SK-N-DZ (cell line): ENCODE measurements around the gene WDR18.

Experiments
- DNase-seq: peaks from one replicate; pipeline ENCODE4 v3.0.0-alpha.2; 2015; ENCODE audit warnings: low spot score

WDR18 gene

DNA sequence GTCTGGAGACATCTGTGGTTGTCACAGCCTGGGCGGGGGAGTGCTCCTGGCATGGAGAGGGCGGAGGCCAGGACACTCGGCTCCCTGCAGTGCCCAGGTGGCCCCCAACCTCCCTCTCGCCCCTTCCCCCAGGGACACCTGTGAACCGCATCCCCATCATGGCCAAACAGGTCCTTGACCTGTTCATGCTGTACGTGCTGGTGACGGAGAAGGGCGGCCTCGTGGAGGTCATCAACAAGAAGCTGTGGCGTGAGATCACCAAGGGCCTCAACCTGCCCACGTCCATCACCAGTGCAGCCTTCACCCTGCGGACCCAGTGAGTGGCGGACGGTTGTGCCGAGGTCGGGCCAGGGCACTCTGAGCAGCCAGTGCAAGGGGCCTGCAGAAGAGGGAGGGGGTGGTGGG, 20.0 kb upstream of the WDR18 start:
- DNase-seq, result no peak

DNA sequence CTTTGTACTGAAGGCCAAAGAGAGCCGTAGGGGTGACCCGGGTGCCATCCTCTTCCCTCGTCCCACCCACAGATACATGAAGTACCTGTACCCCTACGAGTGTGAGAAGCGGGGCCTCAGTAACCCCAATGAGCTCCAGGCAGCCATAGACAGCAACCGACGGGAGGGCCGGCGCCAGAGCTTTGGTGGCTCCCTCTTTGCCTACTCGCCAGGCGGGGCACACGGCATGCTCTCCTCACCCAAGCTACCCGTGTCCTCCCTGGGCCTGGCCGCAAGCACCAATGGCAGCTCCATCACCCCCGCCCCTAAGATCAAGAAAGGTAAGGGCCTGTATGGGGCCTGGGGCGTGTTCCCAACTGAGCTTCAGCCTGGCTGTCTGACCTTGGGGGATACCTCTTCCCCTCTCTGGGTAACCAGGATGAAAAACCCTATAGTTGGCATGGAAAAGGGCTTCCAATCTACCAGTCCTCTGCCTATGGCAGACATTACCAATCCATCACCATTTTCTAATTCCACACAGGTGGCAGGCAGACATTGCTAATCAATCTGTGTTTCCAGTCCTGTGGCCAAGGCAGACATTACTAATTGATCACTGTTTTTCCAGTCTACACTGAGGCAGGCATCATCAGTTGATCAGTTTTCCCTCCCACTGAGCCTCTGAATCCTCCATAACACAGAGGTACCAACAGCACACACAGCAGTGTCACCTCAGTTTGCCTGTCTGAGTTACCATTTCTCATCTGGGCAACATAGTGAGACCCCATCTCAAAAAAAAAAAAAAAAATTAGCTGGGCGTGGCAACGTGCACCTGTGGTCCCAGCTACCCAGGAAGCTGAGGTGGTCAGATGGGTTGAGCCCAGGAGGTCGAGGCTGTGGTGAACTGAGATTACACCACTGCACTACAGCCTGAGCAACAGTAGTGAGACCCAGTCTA, 19.1 kb upstream of the WDR18 start:
- DNase-seq, result no peak

DNA sequence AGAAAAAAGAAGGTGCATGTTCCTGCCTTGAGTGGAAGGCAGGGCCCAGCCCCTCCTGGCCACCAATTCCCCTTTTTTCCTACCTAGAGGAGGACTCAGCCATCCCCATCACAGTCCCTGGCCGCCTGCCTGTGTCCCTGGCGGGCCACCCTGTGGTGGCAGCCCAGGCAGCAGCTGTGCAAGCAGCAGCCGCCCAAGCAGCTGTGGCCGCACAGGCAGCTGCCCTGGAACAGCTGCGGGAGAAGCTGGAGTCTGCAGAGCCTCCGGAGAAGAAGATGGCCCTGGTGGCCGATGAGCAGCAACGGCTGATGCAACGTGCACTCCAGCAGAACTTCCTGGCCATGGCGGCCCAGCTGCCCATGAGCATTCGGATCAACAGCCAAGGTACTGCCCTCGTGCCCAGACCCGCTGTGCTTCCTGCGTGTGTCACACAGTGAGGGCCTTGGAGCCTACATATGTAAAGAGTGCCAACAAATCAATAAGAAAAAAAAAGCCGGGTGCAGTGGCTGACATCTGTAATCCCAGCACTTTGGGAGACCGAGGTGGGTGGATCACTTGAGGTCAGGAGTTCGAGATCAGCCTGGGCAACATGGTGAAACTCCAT, 17.6 kb upstream of the WDR18 start:
- no peak for DNase-seq

DNA sequence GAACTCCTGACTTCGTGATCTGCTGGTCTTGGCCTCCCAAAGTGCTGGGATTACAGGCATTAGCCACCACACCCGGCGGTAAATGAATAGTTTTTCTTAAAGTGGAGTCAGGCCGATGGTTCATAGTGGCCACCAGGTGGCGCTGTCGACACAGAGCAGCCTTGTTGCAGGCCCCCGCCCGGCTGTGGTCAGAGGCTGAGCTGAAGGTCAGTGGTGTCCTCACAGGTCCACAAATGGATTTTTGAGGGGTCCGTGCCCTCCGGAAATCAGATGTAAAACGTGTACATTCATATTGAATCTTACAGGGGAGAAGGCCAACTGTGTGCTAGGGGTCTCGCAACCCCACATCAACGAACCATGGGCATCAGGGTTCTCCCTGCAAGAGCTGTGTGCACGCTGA, 13.4 kb upstream of the WDR18 start:
- no peak for DNase-seq

DNA sequence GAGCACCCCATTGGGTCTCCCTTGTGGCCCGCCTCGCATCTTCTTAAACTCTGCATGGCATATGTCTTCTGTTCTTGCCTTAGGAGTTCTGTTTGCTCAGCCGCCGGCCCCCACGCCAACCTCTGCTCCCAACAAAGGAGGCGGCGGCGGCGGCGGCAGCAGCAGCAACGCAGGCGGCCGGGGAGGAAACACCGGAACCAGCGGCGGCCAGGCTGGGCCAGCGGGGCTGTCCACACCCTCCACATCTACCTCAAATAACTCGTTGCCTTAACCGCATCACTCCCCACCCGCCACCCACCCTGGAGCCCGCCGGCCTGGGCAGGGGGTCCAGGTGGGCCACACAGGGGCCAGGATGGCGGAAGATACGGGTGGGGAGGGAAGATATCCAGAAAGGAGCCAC, 12.3 kb upstream of the WDR18 start:
- no peak for DNase-seq

GRCh38 chr19:972281-972680, 11.9 kb upstream of the WDR18 start:
- DNase-seq, result no peak

DNA sequence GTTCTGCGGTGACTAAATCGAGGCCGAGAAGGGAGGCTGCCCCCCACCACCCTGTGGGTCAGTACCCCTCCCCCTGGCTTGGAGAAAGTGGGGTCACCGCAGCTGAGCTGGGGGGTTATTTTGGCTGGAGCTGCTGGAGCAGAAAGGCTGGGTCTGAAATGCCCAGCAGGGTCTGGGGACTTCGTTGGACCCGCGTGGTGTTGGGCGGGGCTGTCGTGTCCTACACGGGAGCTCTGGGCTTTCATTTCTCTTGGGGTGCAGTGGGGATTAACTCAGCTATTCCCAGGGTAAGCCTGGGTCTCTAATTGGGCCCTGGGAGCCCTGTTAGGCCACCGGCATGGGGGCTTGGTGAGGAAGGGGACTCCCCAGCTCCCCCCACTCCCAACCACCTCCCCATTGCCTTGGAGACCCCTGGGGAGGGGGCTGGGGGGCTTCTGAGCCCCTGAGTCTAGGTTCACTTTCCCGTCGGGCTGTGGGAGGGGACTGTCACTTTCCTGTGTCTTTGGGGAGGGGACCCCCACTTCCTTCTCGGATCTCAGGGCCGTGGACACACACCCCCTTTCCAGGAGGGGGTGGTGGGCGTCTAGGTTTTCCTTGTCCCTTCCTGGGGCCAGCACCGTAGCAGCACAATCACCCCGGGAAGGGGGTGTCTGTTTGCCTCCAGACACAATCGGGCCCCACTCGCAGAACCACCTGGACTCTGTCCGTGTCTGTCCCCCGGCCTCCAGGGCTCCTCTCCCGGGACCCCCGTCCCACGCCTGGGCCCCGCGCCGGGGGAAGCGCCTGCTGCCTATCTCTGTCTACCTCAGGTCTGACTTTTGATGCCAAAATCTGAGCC, 10.2 kb upstream of the WDR18 start:
- DNase-seq, result no peak

- no peak for DNase-seq
Measured at GRCh38 chr19:974564-975257, 9.4 kb upstream of the WDR18 start.

DNA sequence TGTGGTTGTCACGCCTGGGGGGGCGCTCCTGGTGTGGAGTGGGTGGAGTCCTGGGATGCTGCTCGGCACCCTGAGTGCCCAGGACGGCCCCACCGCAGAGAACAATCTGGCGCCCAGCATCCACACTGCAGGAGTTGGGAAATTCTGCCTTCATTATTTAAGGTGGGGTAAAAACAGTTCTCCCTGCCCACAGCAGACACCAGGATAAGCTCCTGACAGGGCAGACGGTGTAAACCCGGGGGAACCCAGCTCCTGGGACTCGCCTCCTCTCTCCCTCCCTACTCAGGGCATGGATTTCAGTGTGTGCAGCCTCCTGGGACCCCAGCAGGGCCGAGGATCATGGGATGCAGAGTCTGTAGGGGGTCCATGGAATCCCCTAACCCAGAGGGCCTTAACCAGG, 7.7 kb upstream of the WDR18 start:
- DNase-seq, result no peak

GRCh38 chr19:977058-977464, 7.1 kb upstream of the WDR18 start:
- no peak for DNase-seq

GRCh38 chr19:979318-979741, 4.8 kb upstream of the WDR18 start:
- DNase-seq, result no peak

GRCh38 chr19:980133-980998, 3.8 kb upstream of the WDR18 start:
- DNase-seq, result peak; percentile 60

- peak; percentile 70 for DNase-seq
Measured at GRCh38 chr19:982567-983170, 1.5 kb upstream of the WDR18 start.

- no peak for DNase-seq
Measured at GRCh38 chr19:986083-986482, 1.9 kb downstream of the WDR18 start.

DNA sequence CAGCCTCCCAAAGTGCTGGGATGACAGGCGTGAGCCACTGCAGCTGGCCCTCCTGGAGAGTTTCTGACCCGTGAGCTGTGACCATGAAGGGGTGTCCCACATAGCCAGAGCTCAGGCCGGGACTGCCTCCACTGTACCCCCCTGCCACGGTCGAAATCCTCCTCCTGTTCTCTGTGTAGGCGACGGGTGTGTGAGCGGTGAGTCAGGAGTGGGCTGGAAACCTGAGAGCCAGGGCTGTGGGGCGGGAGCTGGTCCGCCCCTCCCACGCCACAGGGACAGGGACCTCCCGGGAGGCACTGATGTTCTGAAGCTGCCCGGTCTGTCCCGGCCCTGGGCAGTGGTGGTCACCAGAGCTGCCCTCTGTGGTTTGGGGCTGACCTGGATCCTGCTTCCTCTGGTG, 3.9 kb downstream of the WDR18 start:
- no peak for DNase-seq

DNA sequence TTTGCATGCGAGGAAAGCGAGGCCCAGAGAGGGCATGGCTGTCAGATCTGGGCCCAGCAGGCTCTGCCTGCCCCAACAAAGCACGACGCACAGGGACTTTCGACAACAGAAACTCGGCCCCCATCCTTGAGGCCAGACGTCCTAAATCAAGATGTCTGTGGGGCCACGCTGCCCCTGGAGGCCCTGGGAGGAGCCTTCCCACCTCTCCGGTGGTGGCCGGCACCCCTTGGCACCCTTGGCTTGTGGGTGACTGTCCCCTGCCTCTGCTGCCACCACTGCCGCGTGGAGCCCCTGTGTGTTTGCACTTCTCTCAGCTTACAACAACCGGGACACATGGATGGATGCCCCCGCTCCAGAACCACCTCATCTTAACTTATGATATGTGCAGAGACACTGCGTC, 4.4 kb downstream of the WDR18 start:
- no peak for DNase-seq

DNA sequence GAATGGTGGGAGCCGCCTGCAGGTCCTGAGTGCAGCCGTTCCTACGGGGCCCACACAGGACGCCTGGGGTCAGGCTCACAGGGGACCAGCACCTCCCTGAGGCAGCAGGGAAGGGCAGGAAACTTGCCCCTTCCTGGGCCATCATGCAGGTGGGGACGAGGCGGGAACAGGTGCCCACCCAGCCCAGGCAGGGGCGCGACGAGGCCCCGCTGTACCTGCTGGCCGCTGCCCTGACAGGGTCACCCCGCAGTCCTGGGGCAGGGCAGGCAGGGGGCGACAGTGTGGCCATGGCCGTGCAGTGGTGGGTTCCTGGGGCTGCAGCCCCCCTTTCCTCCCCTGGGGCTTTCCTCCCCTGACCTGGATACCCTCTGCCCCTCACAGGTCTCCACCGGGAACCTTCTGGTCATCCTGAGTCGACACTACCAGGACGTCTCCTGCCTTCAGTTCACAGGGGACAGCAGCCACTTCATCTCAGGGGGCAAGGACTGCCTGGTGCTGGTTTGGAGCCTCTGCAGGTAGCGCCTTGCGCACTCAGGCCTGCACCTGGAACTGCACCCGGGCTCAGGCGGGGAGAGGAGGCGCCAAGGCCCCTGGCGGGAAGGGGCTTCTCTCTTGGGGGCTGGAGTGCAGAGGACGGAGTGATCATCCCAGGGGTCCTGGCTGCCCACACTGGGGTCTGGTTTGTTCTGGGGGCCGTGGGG, 5.4 kb downstream of the WDR18 start:
- no peak for DNase-seq

DNA sequence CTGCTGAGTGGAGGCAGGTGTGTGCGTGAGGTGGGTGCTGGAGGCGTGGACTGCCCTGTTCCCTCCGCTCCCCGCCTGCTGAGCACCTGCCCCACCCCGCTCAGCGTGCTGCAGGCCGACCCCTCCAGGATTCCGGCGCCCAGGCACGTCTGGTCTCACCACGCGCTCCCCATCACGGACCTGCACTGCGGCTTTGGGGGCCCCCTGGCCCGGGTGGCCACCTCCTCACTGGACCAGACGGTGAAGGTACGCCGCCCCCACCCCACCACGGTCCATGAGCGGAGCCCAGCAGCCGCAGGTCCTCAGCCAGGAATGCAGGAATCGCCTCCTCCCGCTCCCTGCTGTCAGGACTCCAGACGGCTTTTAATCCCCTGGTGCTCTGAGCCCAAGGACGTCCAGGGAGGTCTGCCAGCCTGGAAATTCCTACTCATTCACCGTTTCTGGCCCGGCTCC, 6.0 kb downstream of the WDR18 start:
- DNase-seq, result no peak

- no peak for DNase-seq
Measured at GRCh38 chr19:990746-991145, 6.6 kb downstream of the WDR18 start.
